ENCODE data around the gene C2CD4C. TPM values are rescaled to one million over a fixed set of nuclear protein-coding genes. Genes with fewer than 3 reads are reported as not detected.

C2CD4C gene
- total RNA-seq, 1 donor = not detected

DNA sequence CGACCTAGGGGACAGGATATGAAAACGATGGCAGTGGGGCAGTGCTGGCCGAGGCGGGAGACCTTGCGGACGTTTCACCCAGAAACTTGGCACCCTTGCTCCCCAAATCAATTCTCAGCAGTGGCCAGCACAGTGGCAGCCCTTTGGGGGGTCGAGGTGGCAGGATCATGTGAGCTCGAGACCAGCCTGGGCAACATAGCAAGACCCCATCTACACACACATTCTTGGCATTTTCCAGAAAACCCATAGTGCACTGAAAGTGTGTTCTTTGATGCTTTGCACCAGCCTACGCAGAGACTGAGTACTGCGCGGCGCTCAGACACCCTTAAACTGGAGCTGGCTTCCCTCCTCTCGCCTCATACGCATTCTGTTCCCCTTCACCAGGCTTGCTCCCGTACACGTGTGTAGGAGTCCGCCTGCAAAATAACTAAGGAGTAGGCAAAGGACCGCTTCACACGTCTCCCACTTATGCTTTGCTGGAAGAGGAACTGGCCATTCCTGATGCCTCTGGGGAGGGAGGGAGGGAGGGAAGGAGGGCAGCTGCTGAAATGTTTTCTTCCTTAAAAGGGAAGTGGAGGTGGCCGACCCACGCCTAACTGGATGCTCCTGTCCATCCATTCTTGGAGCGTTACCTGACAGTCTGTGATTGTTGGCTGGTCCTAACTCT is 40.9 kb downstream of the C2CD4C start:
- Histone ChIP-seq H3K4me1 (ENCODE audit: insufficient read depth, low read length) (no peaks in the 10 kb centered on the region), H4K20me1 (ENCODE audit: insufficient read depth, low read length) (no peaks in the 10 kb centered on the region), H3K27ac (ENCODE audit: low read depth, low read length) (no peak overlapping the region), H2AFZ (ENCODE audit: low read length) (no peak overlapping the region), H3K4me2 (ENCODE audit: insufficient read depth, low read length) (no peak overlapping the region), H3K9me3 (ENCODE audit: low read depth, low read length) (no peaks in the 10 kb centered on the region), H3K4me3 (ENCODE audit: insufficient read depth, low read length) (no peak overlapping the region), H3K79me2 (ENCODE audit: insufficient read depth, low read length) (no peaks in the 10 kb centered on the region), H3K36me3 (ENCODE audit: insufficient read depth, low read length) (no peaks in the 10 kb centered on the region), H3K27me3 (ENCODE audit: insufficient read depth, low read length) (peaks cover 41% of the 10 kb centered on the region)
- TF ChIP-seq, protein P1, sequence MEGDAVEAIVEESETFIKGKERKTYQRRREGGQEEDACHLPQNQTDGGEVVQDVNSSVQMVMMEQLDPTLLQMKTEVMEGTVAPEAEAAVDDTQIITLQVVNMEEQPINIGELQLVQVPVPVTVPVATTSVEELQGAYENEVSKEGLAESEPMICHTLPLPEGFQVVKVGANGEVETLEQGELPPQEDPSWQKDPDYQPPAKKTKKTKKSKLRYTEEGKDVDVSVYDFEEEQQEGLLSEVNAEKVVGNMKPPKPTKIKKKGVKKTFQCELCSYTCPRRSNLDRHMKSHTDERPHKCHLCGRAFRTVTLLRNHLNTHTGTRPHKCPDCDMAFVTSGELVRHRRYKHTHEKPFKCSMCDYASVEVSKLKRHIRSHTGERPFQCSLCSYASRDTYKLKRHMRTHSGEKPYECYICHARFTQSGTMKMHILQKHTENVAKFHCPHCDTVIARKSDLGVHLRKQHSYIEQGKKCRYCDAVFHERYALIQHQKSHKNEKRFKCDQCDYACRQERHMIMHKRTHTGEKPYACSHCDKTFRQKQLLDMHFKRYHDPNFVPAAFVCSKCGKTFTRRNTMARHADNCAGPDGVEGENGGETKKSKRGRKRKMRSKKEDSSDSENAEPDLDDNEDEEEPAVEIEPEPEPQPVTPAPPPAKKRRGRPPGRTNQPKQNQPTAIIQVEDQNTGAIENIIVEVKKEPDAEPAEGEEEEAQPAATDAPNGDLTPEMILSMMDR (IDR thresholded peaks at IDR 0.05; ENCODE audit: extremely low read depth, low read depth, low read length) = no peak
- peak; percentile 44 for DNase-seq (ENCODE audit: insufficient read length, low spot score, missing footprints)

DNA sequence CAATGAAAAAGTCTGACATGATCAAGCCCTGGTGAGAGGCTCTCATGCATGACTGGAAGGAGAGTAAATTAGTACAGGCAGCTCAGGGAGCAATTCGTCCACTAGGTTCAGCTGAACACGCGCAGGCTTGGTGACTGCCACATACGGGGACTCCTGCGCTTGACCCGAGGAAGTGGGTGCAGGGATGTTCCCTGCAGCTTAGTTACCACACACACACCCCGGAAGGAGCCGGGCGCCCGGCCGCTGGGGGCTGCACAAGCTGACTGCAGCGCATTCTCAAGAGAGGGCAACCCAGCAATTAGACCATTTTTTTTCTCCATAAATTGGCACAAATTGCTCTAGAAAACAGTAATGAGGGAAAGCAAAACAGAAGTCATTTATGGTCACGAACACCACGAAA is 41.4 kb downstream of the C2CD4C start:
- Histone ChIP-seq H3K9me3 (ENCODE audit: low read depth, low read length) (no peaks in the 10 kb centered on the region), H3K4me3 (ENCODE audit: insufficient read depth, low read length) (no peak overlapping the region), H3K4me1 (ENCODE audit: insufficient read depth, low read length) (no peaks in the 10 kb centered on the region), H3K4me2 (ENCODE audit: insufficient read depth, low read length) (no peak overlapping the region), H3K36me3 (ENCODE audit: insufficient read depth, low read length) (no peaks in the 10 kb centered on the region), H3K27me3 (ENCODE audit: insufficient read depth, low read length) (peaks cover 36% of the 10 kb centered on the region), H2AFZ (ENCODE audit: low read length) (no peak overlapping the region), H4K20me1 (ENCODE audit: insufficient read depth, low read length) (no peaks in the 10 kb centered on the region), H3K79me2 (ENCODE audit: insufficient read depth, low read length) (no peaks in the 10 kb centered on the region), H3K27ac (ENCODE audit: low read depth, low read length) (no peak overlapping the region)
- TF ChIP-seq, protein P1 (IDR thresholded peaks at IDR 0.05; ENCODE audit: extremely low read depth, low read depth, low read length) = no peak
- DNase-seq (ENCODE audit: insufficient read length, low spot score, missing footprints) = peak; percentile 50

- H3K4me1 ChIP-seq (ENCODE audit: insufficient read depth, low read length) = no peaks in the 10 kb centered on the region
- DNase-seq (ENCODE audit: insufficient read length, low spot score, missing footprints) = peak; percentile 44
- H4K20me1 ChIP-seq (ENCODE audit: insufficient read depth, low read length) = no peaks in the 10 kb centered on the region
- no peaks in the 10 kb centered on the region for H3K79me2 ChIP-seq (ENCODE audit: insufficient read depth, low read length)
- TF ChIP-seq, protein P1 (IDR thresholded peaks at IDR 0.05; ENCODE audit: extremely low read depth, low read depth, low read length) = no peak
- no peak overlapping the region for H3K27ac ChIP-seq (ENCODE audit: low read depth, low read length)
- H3K36me3 ChIP-seq (ENCODE audit: insufficient read depth, low read length) = no peaks in the 10 kb centered on the region
- H3K4me2 ChIP-seq (ENCODE audit: insufficient read depth, low read length) = no peak overlapping the region
- H3K9me3 ChIP-seq (ENCODE audit: low read depth, low read length) = no peaks in the 10 kb centered on the region
- H2AFZ ChIP-seq (ENCODE audit: low read length) = no peak overlapping the region
- peaks cover 30% of the 10 kb centered on the region for H3K27me3 ChIP-seq (ENCODE audit: insufficient read depth, low read length)
- H3K4me3 ChIP-seq (ENCODE audit: insufficient read depth, low read length) = no peak overlapping the region
These were observed 42.0 kb downstream of the C2CD4C start for GRCh38 chr19:366951-367350.

DNA sequence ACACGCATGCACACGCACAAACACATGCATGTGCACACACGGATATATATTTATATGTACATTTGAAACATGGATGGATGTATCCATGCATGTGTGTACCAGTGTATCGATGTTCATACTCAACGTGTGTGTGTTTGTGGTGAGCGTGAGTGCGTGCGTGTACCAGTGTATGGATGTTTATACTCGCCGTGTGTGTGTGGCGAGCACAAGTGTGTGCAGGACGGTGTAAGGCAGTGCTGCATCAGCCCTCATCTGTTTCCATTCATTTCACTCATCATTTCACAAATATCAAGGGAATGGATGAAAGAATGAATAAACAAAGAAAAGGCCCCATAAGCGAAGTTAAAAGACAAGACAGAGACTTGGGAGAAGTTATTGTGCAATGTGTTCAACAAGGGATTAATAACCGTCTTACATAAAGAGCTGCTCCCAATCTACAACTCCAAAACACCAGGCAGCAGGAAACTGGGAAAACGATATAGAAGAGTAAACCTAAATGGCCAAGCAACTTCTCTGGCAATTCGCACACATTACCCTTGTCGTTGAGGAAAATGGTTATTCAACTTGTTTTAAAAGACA is 42.7 kb downstream of the C2CD4C start:
- no peaks in the 10 kb centered on the region for H4K20me1 ChIP-seq (ENCODE audit: insufficient read depth, low read length)
- no peaks in the 10 kb centered on the region for H3K4me1 ChIP-seq (ENCODE audit: insufficient read depth, low read length)
- H3K4me3 ChIP-seq (ENCODE audit: insufficient read depth, low read length) = no peak overlapping the region
- H3K79me2 ChIP-seq (ENCODE audit: insufficient read depth, low read length) = no peaks in the 10 kb centered on the region
- peak; percentile 81 for DNase-seq (ENCODE audit: insufficient read length, low spot score, missing footprints)
- no peak overlapping the region for H3K4me2 ChIP-seq (ENCODE audit: insufficient read depth, low read length)
- peaks cover 24% of the 10 kb centered on the region for H3K27me3 ChIP-seq (ENCODE audit: insufficient read depth, low read length)
- H3K9me3 ChIP-seq (ENCODE audit: low read depth, low read length) = no peaks in the 10 kb centered on the region
- H3K27ac ChIP-seq (ENCODE audit: low read depth, low read length) = no peak overlapping the region
- H3K36me3 ChIP-seq (ENCODE audit: insufficient read depth, low read length) = no peaks in the 10 kb centered on the region
- no peak overlapping the region for H2AFZ ChIP-seq (ENCODE audit: low read length)
- TF ChIP-seq, protein P1 (IDR thresholded peaks at IDR 0.05; ENCODE audit: extremely low read depth, low read depth, low read length) = no peak
